H9 (cell line): ENCODE measurements around the gene GIT1. TPM values are rescaled to one million over a fixed set of nuclear protein-coding genes. Genes with fewer than 3 reads are reported as not detected.

Experiments
- DNase-seq: peaks from one replicate; pipeline ENCODE4 v3.0.0-alpha.2; 2017
- H2AFZ ChIP-seq: one replicate; pipeline ENCODE4 v1.6.1; 2013; ENCODE audit warnings: mild to moderate bottlenecking, low read length, control low read depth, moderate library complexity
- H2AK5ac ChIP-seq: 2 replicates; pipeline ENCODE4 v1.6.1; 2013; ENCODE audit warnings: low read length, control low read depth, mixed read lengths; ENCODE audit not compliant: insufficient read length
- H2BK120ac ChIP-seq: one replicate; pipeline ENCODE4 v1.6.1; 2013; ENCODE audit warnings: low read depth, mild to moderate bottlenecking, low read length, control low read depth, inconsistent platforms; ENCODE audit not compliant: poor library complexity, severe bottlenecking
- H2BK12ac ChIP-seq: 2 replicates; pipeline ENCODE4 v1.6.1; 2013; ENCODE audit warnings: low read length, control low read depth, mixed read lengths, low read depth; ENCODE audit not compliant: insufficient read length
- H2BK15ac ChIP-seq: 2 replicates; pipeline ENCODE4 v1.6.1; 2013; ENCODE audit warnings: low read depth, low read length, control low read depth
- H2BK20ac ChIP-seq: one replicate; pipeline ENCODE4 v1.6.1; 2013; ENCODE audit warnings: low read depth, mild to moderate bottlenecking, low read length, control low read depth, inconsistent platforms; ENCODE audit not compliant: poor library complexity, severe bottlenecking
- H2BK5ac ChIP-seq: 2 replicates; pipeline ENCODE4 v1.6.1; 2013; ENCODE audit warnings: low read length, control low read depth, mixed read lengths; ENCODE audit not compliant: insufficient read length
- H3K14ac ChIP-seq: 2 replicates; pipeline ENCODE4 v1.6.1; 2013; ENCODE audit warnings: low read length, control low read depth; ENCODE audit not compliant: insufficient read depth
- H3K18ac ChIP-seq: 2 replicates; pipeline ENCODE4 v1.6.1; 2013; ENCODE audit warnings: low read depth, mild to moderate bottlenecking, mixed read lengths, low read length, control low read depth; ENCODE audit not compliant: insufficient read length
- H3K23ac ChIP-seq: 2 replicates; pipeline ENCODE4 v1.6.1; 2013; ENCODE audit warnings: low read length, control low read depth, mixed read lengths, low read depth; ENCODE audit not compliant: insufficient read length
- H3K23me2 ChIP-seq: 2 replicates; pipeline ENCODE4 v1.6.1; 2013; ENCODE audit warnings: low read depth, mild to moderate bottlenecking, mixed read lengths, low read length, control low read depth; ENCODE audit not compliant: insufficient read length, poor library complexity, severe bottlenecking
- H3K27ac ChIP-seq: 2 replicates; pipeline ENCODE4 v1.5.1; 2013; ENCODE audit warnings: low read length, control low read depth, mixed read lengths, low read depth; ENCODE audit not compliant: insufficient read length
- H3K27me3 ChIP-seq: 2 replicates; pipeline ENCODE4 v1.6.1; 2013; ENCODE audit warnings: low read length, control low read depth, inconsistent platforms; ENCODE audit not compliant: insufficient read depth
- H3K4ac ChIP-seq: 2 replicates; pipeline ENCODE4 v1.6.1; 2013; ENCODE audit warnings: low read depth, mild to moderate bottlenecking, control low read depth, inconsistent platforms, low read length, moderate library complexity
- H3K4me1 ChIP-seq: 2 replicates; pipeline ENCODE4 v1.6.1; 2013; ENCODE audit warnings: low read length, control low read depth, inconsistent platforms; ENCODE audit not compliant: insufficient read depth
- H3K4me2 ChIP-seq: 2 replicates; pipeline ENCODE4 v1.6.1; 2013; ENCODE audit warnings: low read length, control low read depth, mixed read lengths; ENCODE audit not compliant: insufficient read length, insufficient read depth
- H3K56ac ChIP-seq: 2 replicates; pipeline ENCODE4 v1.6.1; 2013; ENCODE audit warnings: low read depth, mild to moderate bottlenecking, mixed read lengths, low read length, control low read depth; ENCODE audit not compliant: insufficient read length
- H3K79me1 ChIP-seq: 2 replicates; pipeline ENCODE4 v1.6.1; 2013; ENCODE audit warnings: low read depth, mild to moderate bottlenecking, moderate library complexity, low read length, control low read depth, inconsistent platforms; ENCODE audit not compliant: insufficient read depth, poor library complexity, severe bottlenecking
- H3K79me2 ChIP-seq: 2 replicates; pipeline ENCODE4 v1.6.1; 2013; ENCODE audit warnings: low read length, control low read depth, inconsistent platforms; ENCODE audit not compliant: insufficient read depth
- H3K9ac ChIP-seq: 2 replicates; pipeline ENCODE4 v1.6.1; 2013; ENCODE audit warnings: low read length, control low read depth, mixed read lengths; ENCODE audit not compliant: insufficient read length; ENCODE audit errors: extremely low read depth
- H3K9me3 ChIP-seq: one replicate; pipeline ENCODE4 v1.6.1; 2013; ENCODE audit warnings: low read depth, low read length, inconsistent platforms; ENCODE audit not compliant: control insufficient read depth
- H3T11ph ChIP-seq: one replicate; pipeline ENCODE4 v1.6.1; 2013; ENCODE audit warnings: mild to moderate bottlenecking, low read length, control low read depth, inconsistent platforms
- H4K20me1 ChIP-seq: one replicate; pipeline ENCODE4 v1.6.1; 2013; ENCODE audit not compliant: control insufficient read depth, insufficient read length, insufficient read depth
- H4K5ac ChIP-seq: 2 replicates; pipeline ENCODE4 v1.6.1; 2013; ENCODE audit warnings: low read depth, mild to moderate bottlenecking, mixed read lengths, low read length, control low read depth; ENCODE audit not compliant: insufficient read length
- H4K8ac ChIP-seq: replicated peaks from 2 replicates; pipeline ENCODE4 v1.6.1; 2013; ENCODE audit warnings: low read length, control low read depth, mixed read lengths, low read depth; ENCODE audit not compliant: insufficient read length
- H4K91ac ChIP-seq: 2 replicates; pipeline ENCODE4 v1.6.1; 2013; ENCODE audit warnings: low read depth, mild to moderate bottlenecking, moderate library complexity, mixed read lengths, low read length, control low read depth; ENCODE audit not compliant: insufficient read length
- H3K27ac Mint-ChIP-seq, 3 experiments: 2 replicates in 2 of 3; 3 replicates in 1 of 3; pipeline ENCODE4 v1.8.0; 2020 to 2021; ENCODE audit warnings: mixed read lengths in 3 of 3, mild to moderate bottlenecking in 1 of 3, moderate library complexity in 1 of 3
- H3K27me3 Mint-ChIP-seq: 2 replicates; pipeline ENCODE4 v1.8.0; 2021; ENCODE audit warnings: low read depth, mild to moderate bottlenecking, moderate library complexity, mixed read lengths
- H3K36me3 Mint-ChIP-seq, 3 experiments: 2 replicates in 2 of 3; 3 replicates in 1 of 3; pipeline ENCODE4 v1.8.0; 2020 to 2021; ENCODE audit warnings: low read depth in 3 of 3, mixed read lengths in 3 of 3; ENCODE audit not compliant: insufficient read depth in 1 of 3
- H3K4me1 Mint-ChIP-seq, 2 experiments: 2 replicates each; pipeline ENCODE4 v1.8.0; 2020; ENCODE audit warnings: mixed read lengths in 2 of 2
- H3K4me3 Mint-ChIP-seq, 2 experiments: 2 replicates in 1 of 2; 3 replicates in 1 of 2; pipeline ENCODE4 v1.8.0; 2020 to 2021; ENCODE audit warnings: mild to moderate bottlenecking in 2 of 2, mixed read lengths in 2 of 2, moderate library complexity in 1 of 2
- H3K9me3 Mint-ChIP-seq, 2 experiments: 2 replicates in 1 of 2; 3 replicates in 1 of 2; pipeline ENCODE4 v1.8.0; 2020; ENCODE audit warnings: mild to moderate bottlenecking in 2 of 2, mixed read lengths in 2 of 2, moderate library complexity in 1 of 2
- CTCF ChIP-seq: fragments of 200-600 bp; sonication (generic); conservative IDR thresholded peaks from 3 replicates; pipeline ENCODE4 v1.8.0; 2021; ENCODE audit warnings: antibody characterized with exemption, mild to moderate bottlenecking
- WGBS: extraction: QIAGEN DNeasy Blood & Tissue Kit; methylation state at CpG from one replicate; pipeline ENCODE4 v1.1.7; 2013; ENCODE audit warnings: missing lambda C conversion rate, low lambda C conversion rate, mixed read lengths; ENCODE audit not compliant: insufficient read length; ENCODE audit errors: extremely low coverage; 5-methylcytosine and 5-hydroxymethylcytosine counted together
- total RNA-seq: library from RNA; stranded (reverse); gene quantifications from 2 replicates; pipeline ENCODE4 v1.2.1, GENCODE V29; 2021

The GIT1 gene
- total RNA-seq, 1 experiment from 2014 or later, result 47.4 TPM

GRCh38 chr17:29633886-29634285, 44.4 kb upstream of the GIT1 start:
- H2BK20ac ChIP-seq, result no peak overlapping the region
- H2AFZ ChIP-seq, result no peak overlapping the region
- H4K20me1 ChIP-seq, result no peaks in the 10 kb centered on the region
- H3K4me1 ChIP-seq, result no peaks in the 10 kb centered on the region
- Mint-ChIP-seq H3K4me1 (peaks cover 8 to 10% of the 10 kb centered on the region in 2 experiments), H3K27ac (no peak overlapping the region), H3K27me3 (no peaks in the 10 kb centered on the region), H3K9me3 (no peaks in the 10 kb centered on the region), H3K4me3 (no peak overlapping the region), H3K36me3 (peaks cover 13 to 19% (median 17%) of the 10 kb centered on the region in 3 experiments)
- no peaks in the 10 kb centered on the region for H3K23me2 ChIP-seq
- no peak overlapping the region for H3K18ac ChIP-seq
- H3T11ph ChIP-seq, result no peak overlapping the region
- no peak overlapping the region for H3K9ac ChIP-seq
- no peaks in the 10 kb centered on the region for H3K79me2 ChIP-seq
- DNase-seq, result no peak
- H2BK5ac ChIP-seq, result no peak overlapping the region
- H2BK120ac ChIP-seq, result no peak overlapping the region
- H4K5ac ChIP-seq, result no peak overlapping the region
- H4K91ac ChIP-seq, result no peak overlapping the region
- H2AK5ac ChIP-seq, result no peak overlapping the region
- H3K9me3 ChIP-seq, result no peaks in the 10 kb centered on the region
- no peak overlapping the region for H4K8ac ChIP-seq
- H2BK15ac ChIP-seq, result no peak overlapping the region
- TF ChIP-seq CTCF, result no peak
- H3K56ac ChIP-seq, result no peak overlapping the region
- no peak overlapping the region for H3K23ac ChIP-seq
- H3K4me2 ChIP-seq, result no peak overlapping the region
- no peak overlapping the region for H3K27ac ChIP-seq
- H3K79me1 ChIP-seq, result no peaks in the 10 kb centered on the region
- H3K4ac ChIP-seq, result no peak overlapping the region
- no peak overlapping the region for H3K14ac ChIP-seq
- no peak overlapping the region for H2BK12ac ChIP-seq
- no CpG with 5 or more reads among the region's 3 CpGs for WGBS
- no peaks in the 10 kb centered on the region for H3K27me3 ChIP-seq
